ENCODE data around the gene GNE.

DNA sequence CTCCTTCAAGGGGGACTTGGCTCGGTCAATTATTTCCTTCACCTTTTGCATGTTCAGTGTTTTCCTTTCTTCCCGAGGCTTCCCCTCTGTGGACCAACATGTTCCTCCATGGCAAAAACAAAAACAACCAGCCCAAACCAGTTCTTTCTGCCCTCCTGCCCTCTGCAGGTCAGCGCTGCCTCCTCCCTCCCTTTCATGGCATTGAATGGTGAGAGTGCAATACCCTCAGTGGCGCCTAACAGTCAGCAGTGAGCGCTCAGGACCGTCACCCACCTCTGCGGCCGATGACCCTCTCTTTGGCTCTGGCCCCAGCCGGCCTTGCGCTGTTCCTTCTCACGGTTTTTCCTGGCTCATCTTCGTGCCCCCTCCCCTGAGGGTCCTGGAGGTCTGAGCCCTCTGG, 34.4 kb upstream of the GNE start:
- TF ChIP-seq CTCF (IDR thresholded peaks at IDR 0.05) (no peak), POLR2A (IDR thresholded peaks at IDR 0.05) (no peak)

Data from esophagus squamous epithelium (tissue), 4 donors.